Esophagus muscularis mucosa (tissue), 4 donors: Measurements from ENCODE around the gene BRMS1. TPM values are rescaled to one million over a fixed set of nuclear protein-coding genes. Genes with fewer than 3 reads are reported as not detected.

Source experiments
- DNase-seq: peaks from one replicate; pipeline ENCODE4 v3.0.0-alpha.2; 2017; ENCODE audit errors: extremely low spot score
- H3K27ac ChIP-seq, 4 donors: fragments of 200-600 bp; sonication (generic); replicated peaks in 1 of 4; 1 replicate in 3 of 4; 2 replicates in 1 of 4; pipeline ENCODE4 v1.5.1; 2016 to 2019; ENCODE audit warnings: mild to moderate bottlenecking in 1 of 4
- H3K27me3 ChIP-seq, 4 donors: fragments of 200-600 bp; sonication (generic); one replicate each; pipeline versions ENCODE4 v1.5.1 to v1.6.0; 2016 to 2019
- H3K36me3 ChIP-seq, 4 donors: fragments of 200-600 bp; sonication (generic); one replicate each; pipeline ENCODE4 v1.5.1; 2016 to 2019
- H3K4me1 ChIP-seq, 4 donors: fragments of 200-600 bp; sonication (generic); one replicate each; pipeline ENCODE4 v1.5.1; 2016 to 2019
- H3K4me3 ChIP-seq, 4 donors: fragments of 200-600 bp; sonication (generic); 1 replicate in 2 of 4; 2 replicates in 2 of 4; pipeline ENCODE4 v1.5.1; 2016 to 2019; ENCODE audit warnings: mild to moderate bottlenecking in 4 of 4, moderate library complexity in 1 of 4
- H3K9me3 ChIP-seq, 4 donors: fragments of 200-600 bp; sonication (generic); 1 replicate in 3 of 4; 2 replicates in 1 of 4; pipeline ENCODE4 v1.5.1; 2016 to 2019
- CTCF ChIP-seq, 3 experiments: fragments of 200-600 bp in 2 of 3; fragments of 450-650 bp in 1 of 3; sonication (generic) in 2 of 3; IDR thresholded peaks; one replicate each; pipeline ENCODE4 v1.5.1; 2017 to 2019; ENCODE audit warnings: antibody characterized with exemption in 3 of 3, mild to moderate bottlenecking in 2 of 3, moderate library complexity in 1 of 3
- EP300 ChIP-seq: sonication (generic); formaldehyde crosslinking; IDR thresholded peaks from one replicate; pipeline ENCODE4 v1.6.1; 2017; ENCODE audit warnings: antibody characterized with exemption
- POLR2A ChIP-seq: fragments of 450-650 bp; IDR thresholded peaks from one replicate; pipeline ENCODE4 v1.6.1; 2017; ENCODE audit warnings: antibody characterized with exemption, moderate library complexity, mild to moderate bottlenecking, low read depth
- POLR2AphosphoS5 ChIP-seq, 2 donors: sonication (generic); formaldehyde crosslinking; IDR thresholded peaks; one replicate each; pipeline ENCODE4 v1.6.1; 2017; ENCODE audit warnings: antibody characterized with exemption in 2 of 2
- WGBS: methylation state at CpG from one replicate; pipeline ENCODE4 v1.1.5; 2018; 5-methylcytosine and 5-hydroxymethylcytosine counted together
- intact Hi-C: fragments of 100-400 bp; cut with DNase I; formaldehyde crosslinking; loops from one replicate; pipeline ENCODE4 v1.15.1; 2023
- total RNA-seq, 4 donors: library from RNA; depleted of rRNA; stranded (reverse); fragments of >200 nt; gene quantifications; one replicate each; pipeline versions ENCODE4 v1.1.0 to v1.2.1, GENCODE V29; 2016

The BRMS1 gene
- total RNA-seq, 4 donors from 2014 or later, result 22.8 to 35.1 (median 34.1) TPM

GRCh38 chr11:66330931-66331330, 14.0 kb downstream of the BRMS1 start:
- H3K9me3 ChIP-seq, result no peaks in the 10 kb centered on the region
- H3K4me3 ChIP-seq, result no peak overlapping the region
- H3K27me3 ChIP-seq, result no peaks in the 10 kb centered on the region
- H3K27ac ChIP-seq, result no peak overlapping the region
- intact Hi-C loops, result no loop called here
- WGBS, result 49% methylated on average over 8 of the region's 10 CpGs
- peaks cover 44 to 48% (median 47%) of the 10 kb centered on the region in 4 donors for H3K4me1 ChIP-seq
- H3K36me3 ChIP-seq, result peaks cover 0 to 29% (median 25%) of the 10 kb centered on the region in 4 donors
- TF ChIP-seq POLR2A, result no peak
- TF ChIP-seq POLR2AphosphoS5 (IDR thresholded peaks at IDR 0.05), result no peak
- no peak for TF ChIP-seq CTCF (IDR thresholded peaks at IDR 0.05)
- TF ChIP-seq EP300, result no peak
- DNase-seq, result no peak

GRCh38 chr11:66329165-66329673, 15.7 kb downstream of the BRMS1 start:
- intact Hi-C loops, result loop anchor here (2.0 kb wide), 1 partner anchor 18 kb away; no protein-coding TSS in a partner anchor
- no peaks in the 10 kb centered on the region for H3K27me3 ChIP-seq
- H3K4me3 ChIP-seq, result no peak overlapping the region
- 89% methylated on average over 3 of the region's 3 CpGs for WGBS
- no peak overlapping the region for H3K27ac ChIP-seq
- H3K4me1 ChIP-seq, result peaks cover 32 to 37% (median 34%) of the 10 kb centered on the region in 4 donors
- H3K36me3 ChIP-seq, result peaks cover 0 to 25% (median 22%) of the 10 kb centered on the region in 4 donors
- H3K9me3 ChIP-seq, result no peaks in the 10 kb centered on the region
- DNase-seq, result no peak
- TF ChIP-seq POLR2AphosphoS5 (IDR thresholded peaks at IDR 0.05), result no peak
- no peak for TF ChIP-seq CTCF (IDR thresholded peaks at IDR 0.05)
- no peak for TF ChIP-seq EP300
- no peak for TF ChIP-seq POLR2A

- Histone ChIP-seq H3K4me1 (peaks cover 32 to 35% (median 34%) of the 10 kb centered on the region in 4 donors), H3K27ac (peak overlapping the region; percentile 52 to 78 (median 68)), H3K4me3 (peak overlapping the region in 3 of 4 donors; percentile 8 to 28 (median 8)), H3K27me3 (no peaks in the 10 kb centered on the region), H3K36me3 (peaks cover 0 to 18% (median 17%) of the 10 kb centered on the region in 4 donors), H3K9me3 (no peaks in the 10 kb centered on the region)
- 20% methylated on average over 10 of the region's 19 CpGs for WGBS
- intact Hi-C loops, result loop anchor here (2.0 kb wide), 1 partner anchor 18 kb away; no protein-coding TSS in a partner anchor
- peak; percentile 57 to 78 for TF ChIP-seq POLR2AphosphoS5 (IDR thresholded peaks at IDR 0.05)
- peak; percentile 93 to 98 (median 97) for TF ChIP-seq CTCF (IDR thresholded peaks at IDR 0.05)
- TF ChIP-seq EP300, result no peak
- TF ChIP-seq POLR2A, result no peak
- DNase-seq, result no peak
These were observed 16.4 kb downstream of the BRMS1 start for GRCh38 chr11:66328302-66329144.

GRCh38 chr11:66328031-66328301, 16.9 kb downstream of the BRMS1 start:
- TF ChIP-seq EP300, result no peak
- no peak overlapping the region for H3K4me3 ChIP-seq
- H3K9me3 ChIP-seq, result no peaks in the 10 kb centered on the region
- no peaks in the 10 kb centered on the region for H3K27me3 ChIP-seq
- no peak for DNase-seq
- peaks cover 32 to 35% (median 34%) of the 10 kb centered on the region in 4 donors for H3K4me1 ChIP-seq
- peaks cover 0 to 13% (median 11%) of the 10 kb centered on the region in 4 donors for H3K36me3 ChIP-seq
- WGBS, result 70% methylated on average over 2 of the region's 3 CpGs
- H3K27ac ChIP-seq, result peak overlapping the region; percentile 52 to 78 (median 68)
- intact Hi-C loops, result loop anchor here (2.0 kb wide), 1 partner anchor 17 kb away; no protein-coding TSS in a partner anchor
